HG03378 (cell line): ENCODE measurements around the gene GLCE.
"Not testable (repeated sequence)": the region's sequence is repeated elsewhere in the genome, so short reads cannot be mapped to it uniquely, and the experiment has no call there.

Source experiments
- ATAC-seq: cut with Tn5 transposase; IDR thresholded peaks from one replicate; pipeline ENCODE4 v1.9.1; 2021; ENCODE audit warnings: mild to moderate bottlenecking, moderate library complexity; ENCODE audit not compliant: unreplicated experiment

The GLCE gene

GRCh38 chr15:69158201-69158842 is 2.1 kb upstream of the GLCE start:
- no peak for ATAC-seq

GRCh38 chr15:69158843-69159240 is 1.6 kb upstream of the GLCE start:
- no peak for ATAC-seq

- no peak for ATAC-seq
These were observed 662 bp upstream of the GLCE start for GRCh38 chr15:69159805-69160140.

- ATAC-seq = no peak
These were observed 843 bp downstream of the GLCE start for GRCh38 chr15:69161079-69161877.

- no peak for ATAC-seq
These were observed 1.4 kb downstream of the GLCE start for GRCh38 chr15:69161878-69162213.

GRCh38 chr15:69163141-69163669 is 2.8 kb downstream of the GLCE start:
- no peak for ATAC-seq

GRCh38 chr15:69164807-69165636 is 4.6 kb downstream of the GLCE start:
- ATAC-seq = no peak

- ATAC-seq = no peak
These were observed 5.2 kb downstream of the GLCE start for GRCh38 chr15:69165637-69166025.

GRCh38 chr15:69167218-69167846 is 6.9 kb downstream of the GLCE start:
- no peak for ATAC-seq

- ATAC-seq = not testable (repeated sequence)
These were observed 7.9 kb downstream of the GLCE start for GRCh38 chr15:69168361-69168760.

- ATAC-seq = not testable (repeated sequence)
These were observed 9.1 kb downstream of the GLCE start for GRCh38 chr15:69169540-69169939.

- ATAC-seq = no peak
These were observed 10.2 kb downstream of the GLCE start for GRCh38 chr15:69170597-69170996.

- no peak for ATAC-seq
These were observed 12.4 kb downstream of the GLCE start for GRCh38 chr15:69172847-69173246.

GRCh38 chr15:69175536-69175935 is 15.1 kb downstream of the GLCE start:
- no peak for ATAC-seq

- ATAC-seq = no peak
These were observed 21.0 kb downstream of the GLCE start for GRCh38 chr15:69181424-69181823.

GRCh38 chr15:69185216-69185615 is 24.8 kb downstream of the GLCE start:
- no peak for ATAC-seq

GRCh38 chr15:69185706-69186105 is 25.3 kb downstream of the GLCE start:
- ATAC-seq = no peak

GRCh38 chr15:69189157-69189556 is 28.7 kb downstream of the GLCE start:
- no peak for ATAC-seq

GRCh38 chr15:69190091-69190490 is 29.7 kb downstream of the GLCE start:
- ATAC-seq = no peak

- no peak for ATAC-seq
These were observed 30.1 kb downstream of the GLCE start for GRCh38 chr15:69190504-69190903.
